Tibial nerve (tissue), 4 donors: ENCODE data around the gene ECEL1. TPM values are rescaled to one million over a fixed set of nuclear protein-coding genes. Genes with fewer than 3 reads are reported as not detected.

ENCODE experiments used
- DNase-seq, 2 donors: peaks; one replicate each; pipeline ENCODE4 v3.0.0-alpha.2; 2019; ENCODE audit warnings: low spot score in 2 of 2
- H3K27ac ChIP-seq, 4 donors: fragments of 200-600 bp; sonication (generic) in 3 of 4; one replicate each; pipeline ENCODE4 v1.5.1; 2017 to 2019; ENCODE audit warnings: mild to moderate bottlenecking in 1 of 4
- H3K27me3 ChIP-seq, 2 donors: fragments of 200-600 bp; sonication (generic) in 1 of 2; one replicate each; pipeline versions ENCODE4 v1.5.1 to v1.6.0; 2017 to 2019
- H3K36me3 ChIP-seq, 3 donors: fragments of 200-600 bp; sonication (generic); one replicate each; pipeline ENCODE4 v1.5.1; 2018 to 2019
- H3K4me1 ChIP-seq, 4 donors: fragments of 200-600 bp; sonication (generic) in 3 of 4; one replicate each; pipeline ENCODE4 v1.5.1; 2017 to 2019
- H3K4me3 ChIP-seq, 4 donors: fragments of 200-600 bp; sonication (generic) in 3 of 4; one replicate each; pipeline ENCODE4 v1.5.1; 2017 to 2019; ENCODE audit warnings: mild to moderate bottlenecking in 1 of 4, moderate library complexity in 1 of 4
- H3K9me3 ChIP-seq, 4 donors: fragments of 200-600 bp; sonication (generic) in 3 of 4; one replicate each; pipeline ENCODE4 v1.5.1; 2017 to 2019
- EP300 ChIP-seq, 2 donors: sonication (generic); formaldehyde crosslinking; IDR thresholded peaks; one replicate each; pipeline ENCODE4 v1.6.1; 2017; ENCODE audit warnings: antibody characterized with exemption in 2 of 2, mild to moderate bottlenecking in 1 of 2
- POLR2A ChIP-seq, 2 donors: fragments of 450-650 bp; IDR thresholded peaks; one replicate each; pipeline ENCODE4 v1.6.1; 2017; ENCODE audit warnings: antibody characterized with exemption in 2 of 2, mild to moderate bottlenecking in 2 of 2, moderate library complexity in 2 of 2
- WGBS, 2 donors: methylation state at CpG; one replicate each; pipeline ENCODE4 v1.1.5; 2018; 5-methylcytosine and 5-hydroxymethylcytosine counted together
- total RNA-seq, 4 donors: library from RNA; depleted of rRNA; stranded (reverse); fragments of >200 nt; gene quantifications; one replicate each; pipeline ENCODE4 v1.1.0, GENCODE V29; 2016
- TF ChIP-seq, protein P1 (sequence below), 5 experiments: fragments of 200-600 bp in 3 of 5; fragments of 450-650 bp in 2 of 5; sonication (generic) in 3 of 5; IDR thresholded peaks; one replicate each; pipeline ENCODE4 v1.5.1; 2016 to 2019; ENCODE audit warnings: antibody characterized with exemption in 5 of 5, mild to moderate bottlenecking in 3 of 5, moderate library complexity in 2 of 5

The ECEL1 gene
- total RNA-seq, 4 donors from 2014 or later: 1.0 to 7.3 (median 1.8) TPM; not detected in 1

DNA sequence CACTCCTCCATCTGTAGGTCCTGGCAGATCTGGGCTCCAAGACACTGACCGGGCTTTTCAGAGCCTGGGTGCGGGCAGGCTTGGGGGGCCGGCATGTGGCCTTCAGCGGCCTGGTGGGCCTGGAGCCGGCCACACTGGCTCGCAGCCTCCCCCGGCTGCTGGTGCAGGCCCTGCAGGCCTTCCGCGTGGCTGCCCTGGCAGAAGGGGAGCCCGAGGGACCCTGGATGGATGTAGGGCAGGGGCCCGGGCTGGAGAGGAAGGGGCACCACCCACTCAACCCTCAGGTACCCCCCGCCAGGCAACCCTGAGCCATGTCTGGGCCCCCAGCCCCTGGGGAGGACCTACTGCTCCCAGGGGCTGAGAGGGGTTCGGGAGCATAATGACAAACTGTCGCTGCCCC, 37.6 kb upstream of the ECEL1 start:
- TF ChIP-seq EP300 (IDR thresholded peaks at IDR 0.05) (no peak), POLR2A (IDR thresholded peaks at IDR 0.05) (no peak)
- TF ChIP-seq, protein P1, sequence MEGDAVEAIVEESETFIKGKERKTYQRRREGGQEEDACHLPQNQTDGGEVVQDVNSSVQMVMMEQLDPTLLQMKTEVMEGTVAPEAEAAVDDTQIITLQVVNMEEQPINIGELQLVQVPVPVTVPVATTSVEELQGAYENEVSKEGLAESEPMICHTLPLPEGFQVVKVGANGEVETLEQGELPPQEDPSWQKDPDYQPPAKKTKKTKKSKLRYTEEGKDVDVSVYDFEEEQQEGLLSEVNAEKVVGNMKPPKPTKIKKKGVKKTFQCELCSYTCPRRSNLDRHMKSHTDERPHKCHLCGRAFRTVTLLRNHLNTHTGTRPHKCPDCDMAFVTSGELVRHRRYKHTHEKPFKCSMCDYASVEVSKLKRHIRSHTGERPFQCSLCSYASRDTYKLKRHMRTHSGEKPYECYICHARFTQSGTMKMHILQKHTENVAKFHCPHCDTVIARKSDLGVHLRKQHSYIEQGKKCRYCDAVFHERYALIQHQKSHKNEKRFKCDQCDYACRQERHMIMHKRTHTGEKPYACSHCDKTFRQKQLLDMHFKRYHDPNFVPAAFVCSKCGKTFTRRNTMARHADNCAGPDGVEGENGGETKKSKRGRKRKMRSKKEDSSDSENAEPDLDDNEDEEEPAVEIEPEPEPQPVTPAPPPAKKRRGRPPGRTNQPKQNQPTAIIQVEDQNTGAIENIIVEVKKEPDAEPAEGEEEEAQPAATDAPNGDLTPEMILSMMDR (IDR thresholded peaks at IDR 0.05): no peak
- H3K4me1 ChIP-seq: peaks cover 0 to 40% (median 10%) of the 10 kb centered on the region in 4 donors
- peaks cover 0 to 77% of the 10 kb centered on the region in 2 donors for H3K27me3 ChIP-seq
- no peak overlapping the region for H3K4me3 ChIP-seq
- H3K9me3 ChIP-seq: no peaks in the 10 kb centered on the region
- DNase-seq: no peak
- no peak overlapping the region for H3K27ac ChIP-seq
- WGBS, 2 donors: 79 to 91% methylated on average over 6 to 11 of the region's 14 CpGs
- H3K36me3 ChIP-seq: no peaks in the 10 kb centered on the region

DNA sequence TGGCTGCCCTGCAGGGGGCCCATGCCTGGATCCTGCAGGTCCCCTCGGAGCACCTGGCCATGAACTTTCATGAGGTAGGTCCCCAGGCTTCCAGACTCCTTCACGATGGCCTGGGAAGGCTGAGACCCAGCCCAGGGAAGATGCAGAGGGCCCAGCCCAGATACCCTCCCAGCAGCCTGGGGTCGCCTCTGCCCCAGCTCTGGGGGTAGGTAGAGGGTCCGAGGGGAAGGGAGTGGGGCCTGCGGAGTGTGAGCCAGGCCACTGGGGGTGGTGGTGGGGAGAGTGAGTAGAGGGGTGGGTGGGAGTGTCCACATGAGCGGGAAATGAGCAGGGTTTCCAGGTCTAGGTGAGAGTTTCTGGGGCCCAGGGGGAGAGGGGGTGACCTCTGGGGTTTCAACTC, 37.1 kb upstream of the ECEL1 start:
- no peak for DNase-seq
- Histone ChIP-seq H3K27ac (no peak overlapping the region), H3K4me1 (peaks cover 0 to 40% (median 10%) of the 10 kb centered on the region in 4 donors), H3K27me3 (peaks cover 0 to 77% of the 10 kb centered on the region in 2 donors), H3K4me3 (no peak overlapping the region), H3K36me3 (no peaks in the 10 kb centered on the region), H3K9me3 (no peaks in the 10 kb centered on the region)
- TF ChIP-seq, protein P1 (IDR thresholded peaks at IDR 0.05): no peak
- WGBS, 2 donors: 75 to 77% methylated on average over 5 to 6 of the region's 6 CpGs

DNA sequence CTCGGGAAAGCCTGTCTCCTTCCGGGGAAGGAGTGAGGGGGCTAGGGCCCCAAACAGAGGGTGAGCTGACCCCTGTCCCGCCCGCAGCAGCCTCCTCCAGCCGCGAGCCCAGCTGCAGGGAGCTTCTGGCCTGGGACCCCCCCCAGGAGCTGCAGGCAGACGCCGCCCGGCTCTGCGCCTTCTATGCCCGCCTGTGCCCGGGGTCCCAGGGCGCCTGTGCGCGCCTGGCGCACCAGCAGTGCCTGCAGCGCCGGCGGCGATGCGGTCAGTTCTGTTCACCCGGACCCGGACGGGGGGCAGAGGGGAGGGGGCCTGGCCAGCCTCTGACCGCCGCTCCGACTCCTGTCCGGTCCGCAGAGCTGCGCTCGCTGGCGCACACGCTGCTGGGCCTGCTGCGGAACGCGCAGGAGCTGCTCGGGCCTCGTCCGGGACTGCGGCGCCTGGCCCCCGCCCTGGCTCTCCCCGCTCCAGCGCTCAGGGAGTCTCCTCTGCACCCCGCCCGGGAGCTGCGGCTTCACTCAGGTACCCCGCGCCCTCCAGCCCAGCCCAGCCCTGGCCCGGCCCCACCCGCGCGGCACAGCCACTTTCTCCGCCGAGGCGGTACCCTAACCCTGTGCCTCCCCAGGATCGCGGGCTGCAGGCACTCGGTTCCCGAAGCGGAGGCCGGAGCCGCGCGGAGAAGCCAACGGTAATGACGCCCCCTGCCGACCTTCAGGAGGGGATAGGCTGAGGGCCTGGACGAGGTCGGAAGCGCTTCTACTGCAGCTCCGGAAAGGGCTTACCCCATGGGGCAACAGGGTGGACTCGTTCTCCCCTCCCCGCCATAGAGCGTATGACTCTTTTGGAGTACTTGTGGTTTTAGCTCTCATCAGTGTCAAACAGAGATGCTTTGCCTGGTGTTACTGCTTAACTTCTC, 36.3 kb upstream of the ECEL1 start:
- DNase-seq: no peak
- 1 to 2% methylated on average over 21 to 26 of the region's 75 CpGs for WGBS, 2 donors
- no peaks in the 10 kb centered on the region for H3K9me3 ChIP-seq
- H3K4me1 ChIP-seq: peaks cover 0 to 40% (median 10%) of the 10 kb centered on the region in 4 donors
- no peak for TF ChIP-seq POLR2A (IDR thresholded peaks at IDR 0.05)
- TF ChIP-seq, protein P1 (IDR thresholded peaks at IDR 0.05): no peak
- TF ChIP-seq EP300 (IDR thresholded peaks at IDR 0.05): no peak
- H3K4me3 ChIP-seq: peak overlapping the region in 1 of 4 donors; percentile 38
- peaks cover 0 to 76% of the 10 kb centered on the region in 2 donors for H3K27me3 ChIP-seq
- H3K36me3 ChIP-seq: no peaks in the 10 kb centered on the region
- H3K27ac ChIP-seq: no peak overlapping the region

DNA sequence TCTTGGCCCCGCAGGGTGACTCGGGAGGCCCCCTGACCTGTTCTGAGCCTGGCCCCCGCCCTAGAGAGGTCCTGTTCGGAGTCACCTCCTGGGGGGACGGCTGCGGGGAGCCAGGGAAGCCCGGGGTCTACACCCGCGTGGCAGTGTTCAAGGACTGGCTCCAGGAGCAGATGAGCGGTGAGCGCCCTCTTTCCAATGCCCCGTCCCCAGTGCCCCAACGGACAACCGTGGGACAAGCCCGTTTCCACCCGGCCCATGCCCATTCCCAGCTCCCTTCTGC, 35.7 kb upstream of the ECEL1 start:
- H3K4me3 ChIP-seq: no peak overlapping the region
- peaks cover 0 to 76% of the 10 kb centered on the region in 2 donors for H3K27me3 ChIP-seq

More for the DNA sequence above, 35.7 kb upstream of the ECEL1 start:
- TF ChIP-seq, protein P1 (IDR thresholded peaks at IDR 0.05): no peak
- Histone ChIP-seq H3K36me3 (no peaks in the 10 kb centered on the region), H3K27ac (no peak overlapping the region), H3K9me3 (no peaks in the 10 kb centered on the region), H3K4me1 (peaks cover 0 to 40% (median 10%) of the 10 kb centered on the region in 4 donors)
- 8 to 16% methylated on average over 9 to 12 of the region's 16 CpGs for WGBS, 2 donors
- no peak for DNase-seq
